ENCODE results near the gene HOXD8.

The HOXD8 gene

DNA sequence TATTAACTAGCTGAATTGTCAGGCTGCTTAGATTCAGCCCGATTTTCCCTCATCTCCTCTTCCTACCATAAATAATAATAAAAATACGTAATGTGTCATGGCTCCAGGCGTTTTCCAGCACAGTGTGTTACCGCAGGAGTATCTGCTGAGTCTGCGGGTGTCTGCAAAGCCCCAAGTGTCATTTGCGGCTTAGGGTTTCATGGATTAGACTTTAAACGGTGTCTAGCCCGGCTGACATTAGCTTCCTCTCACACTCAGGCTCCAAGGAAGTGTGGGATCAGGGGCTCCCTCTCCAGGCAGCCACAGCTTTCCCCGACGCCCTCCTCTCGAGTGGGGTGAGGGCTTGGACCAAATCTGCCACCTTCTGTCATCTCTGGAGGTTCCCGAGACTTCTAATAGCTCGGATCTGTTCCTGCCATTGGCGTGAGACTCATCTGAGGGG is 44.9 kb downstream of the HOXD8 start:
- no peak for DNase-seq (ENCODE audit: low spot score)

DNA sequence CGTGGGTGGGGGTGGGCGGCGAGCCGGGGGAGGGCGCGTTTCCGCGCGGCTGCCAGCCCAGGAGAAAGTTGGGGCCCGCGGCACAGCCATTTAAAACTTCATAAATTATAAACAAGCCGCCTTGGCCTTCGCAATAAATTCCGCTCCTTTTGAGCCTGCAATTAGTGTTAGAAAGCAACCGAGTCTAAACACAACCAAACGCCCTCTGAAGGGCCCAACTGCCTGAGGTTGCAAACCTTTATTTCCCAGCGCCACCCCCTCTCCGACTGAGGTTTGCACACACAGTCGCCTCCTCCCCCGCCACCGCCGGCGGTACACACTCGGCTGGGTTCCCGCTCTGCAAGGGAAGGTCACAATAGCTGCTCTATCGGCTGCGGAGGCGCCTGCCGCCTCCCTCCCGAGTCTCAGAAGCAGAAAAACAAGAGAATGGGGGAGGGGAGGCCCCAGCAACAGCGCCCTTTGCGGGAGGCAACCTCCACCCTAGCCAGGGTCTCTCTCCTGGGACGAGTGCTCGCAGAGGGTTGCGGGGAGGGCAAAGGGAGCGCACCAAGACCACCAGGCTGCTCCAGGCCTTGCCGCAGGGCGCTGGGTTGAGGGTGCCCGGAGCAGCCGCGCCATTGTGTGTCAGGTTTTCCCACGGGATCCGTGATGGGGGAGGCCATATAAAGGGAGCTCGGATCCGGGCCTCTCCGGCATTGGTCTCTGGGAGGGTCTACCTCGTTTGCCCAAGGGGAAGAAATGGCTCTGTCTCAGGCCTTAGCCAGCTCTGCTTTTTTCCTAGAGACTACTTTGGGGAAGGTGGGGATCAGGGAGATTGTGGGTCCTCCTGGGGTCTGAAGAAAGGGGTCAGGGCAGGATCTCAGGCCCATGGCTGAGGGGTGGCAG is 45.6 kb downstream of the HOXD8 start:
- no peak for DNase-seq (ENCODE audit: low spot score)

DNA sequence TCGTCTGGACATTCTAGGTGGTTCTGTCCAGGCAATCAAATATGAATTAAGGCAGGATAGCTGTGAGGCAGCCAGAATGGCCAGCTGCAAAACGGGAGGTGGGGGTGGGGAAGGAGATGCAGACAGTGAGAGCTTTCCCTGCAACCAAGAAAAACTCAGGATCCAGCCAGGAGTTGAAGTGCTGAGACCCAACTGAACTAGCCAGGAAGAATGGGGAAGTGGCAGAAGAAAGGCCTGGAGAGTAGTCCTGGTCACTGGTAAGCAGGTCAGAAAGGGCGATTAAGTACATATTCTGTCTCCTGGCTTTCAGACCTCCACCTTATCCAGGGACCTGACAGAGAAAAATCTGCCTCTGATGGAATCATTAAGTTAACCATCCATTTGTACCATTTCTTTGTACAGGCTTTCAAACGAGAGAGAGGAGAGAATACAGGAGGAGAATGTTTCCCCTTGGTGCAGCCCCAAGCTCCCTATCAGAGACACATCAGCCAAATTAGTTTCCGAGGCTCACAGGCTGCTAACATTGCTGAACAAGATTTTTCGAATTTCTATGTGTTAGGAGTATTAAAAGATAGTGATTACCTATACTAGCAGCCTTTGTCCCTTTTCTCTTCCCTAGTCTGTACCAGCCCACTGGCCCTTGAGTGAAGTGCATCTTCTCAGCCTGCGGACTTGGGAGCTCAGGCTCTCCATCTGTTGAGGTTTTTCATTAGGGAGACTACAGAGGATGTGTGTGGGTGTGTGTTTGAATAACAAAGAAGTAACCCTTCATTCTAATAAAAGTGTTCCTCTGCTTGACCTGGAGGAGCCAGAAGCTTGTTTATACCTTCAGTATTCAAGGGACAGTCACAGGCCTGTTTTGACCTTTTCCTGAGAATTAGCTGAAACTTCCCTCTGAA is 46.5 kb downstream of the HOXD8 start:
- DNase-seq (ENCODE audit: low spot score): no peak

DNA sequence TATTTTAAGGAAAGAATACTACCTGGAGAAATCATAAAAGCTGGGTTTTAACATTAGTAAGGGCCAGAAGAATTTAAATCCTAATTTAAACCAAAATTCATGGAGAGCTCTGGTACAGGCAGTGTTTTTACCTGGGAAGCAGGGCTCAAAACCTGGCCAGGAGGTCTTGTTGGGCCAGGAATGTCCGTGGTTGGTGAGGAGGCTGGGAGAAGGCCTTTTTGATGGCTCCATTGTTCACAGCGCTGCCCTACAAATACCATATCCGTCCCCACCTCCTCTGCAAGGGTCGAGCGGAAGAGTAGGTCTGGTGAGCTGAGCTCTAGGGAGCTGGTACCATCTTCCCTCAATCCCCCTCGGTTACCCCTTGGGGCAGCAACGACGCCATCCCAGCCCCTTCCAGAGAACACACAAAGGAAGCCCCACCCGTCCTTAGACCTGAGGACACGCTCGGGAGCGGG is 48.1 kb downstream of the HOXD8 start:
- DNase-seq (ENCODE audit: low spot score): no peak

DNA sequence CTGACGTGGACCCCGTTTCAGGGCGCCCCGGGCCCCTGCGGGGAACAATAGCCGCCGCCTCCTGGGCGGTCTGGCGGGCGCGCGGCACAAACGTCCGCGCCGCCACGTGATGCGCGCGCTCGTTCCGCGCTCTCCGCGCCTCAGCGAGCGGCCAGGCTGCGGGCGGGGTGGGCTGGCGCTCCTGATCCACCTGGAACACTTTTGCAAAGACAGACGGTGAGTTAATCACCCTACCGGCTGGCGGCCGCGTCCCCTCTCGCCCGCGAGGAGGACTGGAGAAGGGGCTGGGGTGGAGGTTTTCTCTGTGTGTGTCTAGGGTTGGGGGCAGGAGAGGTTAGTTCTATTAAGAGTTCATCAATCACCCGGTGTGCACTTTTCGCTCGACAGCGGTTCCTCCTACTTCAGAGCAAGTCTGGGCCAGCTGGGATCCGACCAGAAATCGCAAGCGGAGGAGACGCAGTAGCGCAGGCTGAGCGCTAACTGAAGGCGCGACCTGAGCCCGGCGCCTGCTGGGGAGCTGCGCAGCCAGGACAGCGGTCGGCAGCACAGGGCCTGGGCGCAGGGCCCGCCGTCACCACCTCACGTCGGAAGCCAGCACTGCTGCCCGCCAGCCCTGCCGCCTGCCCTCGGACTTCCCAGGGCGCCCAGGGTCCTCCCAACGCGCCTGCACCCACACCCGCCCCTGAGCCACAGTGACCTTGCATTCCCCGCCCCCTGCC is 48.7 kb downstream of the HOXD8 start:
- DNase-seq (ENCODE audit: low spot score): no peak

DNA sequence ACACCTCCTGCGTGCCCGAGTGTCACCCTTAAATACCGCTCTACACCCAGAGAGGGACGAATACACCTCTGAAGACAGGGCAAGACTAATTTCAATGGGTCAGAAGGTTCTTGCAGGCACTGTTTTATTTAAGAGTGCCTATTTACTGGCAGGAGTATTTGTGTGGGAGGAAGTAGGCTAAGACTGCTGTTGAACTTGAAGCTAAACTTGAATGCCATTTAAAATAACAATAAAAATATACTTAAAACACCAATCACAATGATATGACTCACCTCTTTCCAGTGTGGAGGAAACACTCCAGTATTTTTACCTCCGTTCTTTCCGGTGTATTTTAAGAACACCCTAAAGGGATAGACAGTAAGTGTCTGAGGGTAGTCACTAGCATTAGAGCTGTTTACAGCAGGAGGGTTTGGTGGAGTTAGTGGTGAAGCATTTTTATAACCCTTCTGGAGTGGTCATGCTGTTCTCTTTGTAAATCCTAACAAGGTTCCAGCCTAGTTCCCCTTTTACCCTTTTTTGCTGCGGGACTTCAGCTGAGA is 49.3 kb downstream of the HOXD8 start:
- DNase-seq (ENCODE audit: low spot score): no peak

DNA sequence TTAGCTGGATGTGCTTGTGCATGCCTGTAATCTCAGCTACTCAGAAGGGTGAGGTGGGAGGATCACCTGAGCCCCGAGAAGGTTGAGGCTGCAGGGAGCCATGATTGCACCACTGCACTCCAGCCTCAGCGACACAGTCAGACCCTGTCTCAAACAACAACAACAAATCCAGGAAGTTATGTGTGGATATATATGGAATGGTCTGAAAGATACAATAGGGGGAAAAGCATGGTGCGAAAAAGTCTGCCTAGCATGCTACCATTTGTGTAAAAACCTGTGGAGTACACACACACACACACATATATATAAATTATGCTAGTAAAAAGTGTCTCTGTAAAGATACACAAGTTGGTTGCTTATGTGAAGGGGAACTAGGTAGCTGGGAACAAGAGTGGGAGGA is 52.0 kb downstream of the HOXD8 start:
- DNase-seq (ENCODE audit: low spot score): no peak
